PC-3 (cell line): ENCODE measurements around the gene BPIFB2. TPM values are rescaled to one million over a fixed set of nuclear protein-coding genes. Genes with fewer than 3 reads are reported as not detected.

Experiments used
- ATAC-seq: fragments of 200-7000 bp; cut with Tn5 transposase; 2 replicates; pipeline ENCODE4 v1.9.1; 2020; ENCODE audit warnings: mild to moderate bottlenecking, moderate library complexity
- BruUV-seq: library from RNA; stranded (reverse); fragments of 400-500 nt; replicated peaks from 2 replicates; lab custom pipeline; 2021; lab: Mats Ljungman, UMichigan
- CTCF ChIA-PET: fragments of 300-600 bp; sonication (Branson Sonifier 250); formaldehyde crosslinking; loops from one replicate; lab custom pipeline; 2022; ENCODE audit warnings: antibody characterized with exemption; lab: Charles Lee
- POLR2A ChIA-PET: fragments of 300-600 bp; sonication (Branson Sonifier 250); formaldehyde crosslinking; loops from one replicate; lab custom pipeline; 2022; ENCODE audit warnings: antibody characterized with exemption; ENCODE audit not compliant: unreplicated experiment; lab: Charles Lee
- DNase-seq: peaks from one replicate; pipeline ENCODE4 v3.0.0-alpha.2; 2015
- H2AFZ ChIP-seq: fragments of 300-600 bp; sonication (generic); 2 replicates; pipeline ENCODE4 v1.6.0; 2016; ENCODE audit warnings: antibody characterized with exemption, low read length
- H3F3A ChIP-seq: fragments of 300-600 bp; sonication (generic); one replicate; pipeline ENCODE4 v1.6.0; 2017; ENCODE audit warnings: antibody characterized with exemption, low read length, control low read depth, mild to moderate bottlenecking; ENCODE audit not compliant: unreplicated experiment
- H3K27ac ChIP-seq: fragments of 300-600 bp; sonication (generic); 2 replicates; pipeline ENCODE4 v1.5.1; 2016; ENCODE audit warnings: mild to moderate bottlenecking, low read length
- H3K27me3 ChIP-seq: fragments of 300-600 bp; sonication (generic); 2 replicates; pipeline ENCODE4 v1.6.1; 2016; ENCODE audit warnings: low read length, mixed read lengths
- H3K36me3 ChIP-seq: fragments of 300-600 bp; sonication (generic); 2 replicates; pipeline ENCODE4 v1.6.1; 2016; ENCODE audit warnings: low read depth, mixed run types, low read length, mixed read lengths
- H3K4me1 ChIP-seq: fragments of 300-600 bp; sonication (generic); 2 replicates; pipeline ENCODE4 v1.5.1; 2016; ENCODE audit warnings: low read length; ENCODE audit not compliant: insufficient read depth
- H3K4me2 ChIP-seq: fragments of 300-600 bp; sonication (generic); 2 replicates; pipeline ENCODE4 v1.6.0; 2016; ENCODE audit warnings: low read length
- H3K4me3 ChIP-seq: fragments of 300-600 bp; sonication (generic); 2 replicates; pipeline ENCODE4 v1.5.1; 2016; ENCODE audit warnings: mild to moderate bottlenecking, low read length, mixed read lengths
- H3K79me2 ChIP-seq: fragments of 300-600 bp; sonication (generic); 2 replicates; pipeline ENCODE4 v1.6.1; 2017; ENCODE audit warnings: low read length, mixed read lengths
- H3K9ac ChIP-seq: fragments of 300-600 bp; sonication (generic); 2 replicates; pipeline ENCODE4 v1.6.0; 2016; ENCODE audit warnings: mild to moderate bottlenecking, low read length
- H3K9me2 ChIP-seq: fragments of 300-600 bp; sonication (generic); replicated peaks from 2 replicates; pipeline ENCODE4 v1.6.1; 2016; ENCODE audit warnings: mixed run types, low read length, mixed read lengths
- H3K9me3 ChIP-seq: fragments of 300-600 bp; sonication (generic); 2 replicates; pipeline ENCODE4 v1.6.1; 2016; ENCODE audit warnings: low read length, mixed read lengths
- H4K20me1 ChIP-seq: fragments of 300-600 bp; sonication (generic); 2 replicates; pipeline ENCODE4 v1.6.1; 2016; ENCODE audit warnings: low read length, mixed read lengths
- EZH2 ChIP-seq: fragments of 300-600 bp; sonication (generic); IDR thresholded peaks from one replicate; pipeline ENCODE4 v1.6.1; 2017; ENCODE audit warnings: antibody characterized with exemption, mild to moderate bottlenecking, low read length; ENCODE audit not compliant: unreplicated experiment
- EZH2phosphoT487 ChIP-seq: fragments of 300-600 bp; sonication (generic); IDR thresholded peaks from 2 replicates; pipeline ENCODE4 v1.6.1; 2018; ENCODE audit warnings: mild to moderate bottlenecking, antibody characterized with exemption, low read length, borderline replicate concordance
- intact Hi-C: fragments of 100-400 bp; cut with micrococcal nuclease; formaldehyde crosslinking; loops from 2 replicates; pipeline ENCODE4 v1.9.0; 2023
- total RNA-seq: library from RNA; depleted of rRNA; stranded (reverse); fragments of >200 nt; gene quantifications from 2 replicates; pipeline ENCODE4 v1.2.3, GENCODE V29; 2014
- TF ChIP-seq, protein P1 (sequence below): fragments of 300-600 bp; sonication (generic); conservative IDR thresholded peaks from 2 replicates; pipeline ENCODE4 v1.5.1; 2017; ENCODE audit warnings: antibody characterized with exemption, low read depth, mild to moderate bottlenecking, low read length

The BPIFB2 gene
- total RNA-seq, 1 experiment from 2014 or later, result not detected

DNA sequence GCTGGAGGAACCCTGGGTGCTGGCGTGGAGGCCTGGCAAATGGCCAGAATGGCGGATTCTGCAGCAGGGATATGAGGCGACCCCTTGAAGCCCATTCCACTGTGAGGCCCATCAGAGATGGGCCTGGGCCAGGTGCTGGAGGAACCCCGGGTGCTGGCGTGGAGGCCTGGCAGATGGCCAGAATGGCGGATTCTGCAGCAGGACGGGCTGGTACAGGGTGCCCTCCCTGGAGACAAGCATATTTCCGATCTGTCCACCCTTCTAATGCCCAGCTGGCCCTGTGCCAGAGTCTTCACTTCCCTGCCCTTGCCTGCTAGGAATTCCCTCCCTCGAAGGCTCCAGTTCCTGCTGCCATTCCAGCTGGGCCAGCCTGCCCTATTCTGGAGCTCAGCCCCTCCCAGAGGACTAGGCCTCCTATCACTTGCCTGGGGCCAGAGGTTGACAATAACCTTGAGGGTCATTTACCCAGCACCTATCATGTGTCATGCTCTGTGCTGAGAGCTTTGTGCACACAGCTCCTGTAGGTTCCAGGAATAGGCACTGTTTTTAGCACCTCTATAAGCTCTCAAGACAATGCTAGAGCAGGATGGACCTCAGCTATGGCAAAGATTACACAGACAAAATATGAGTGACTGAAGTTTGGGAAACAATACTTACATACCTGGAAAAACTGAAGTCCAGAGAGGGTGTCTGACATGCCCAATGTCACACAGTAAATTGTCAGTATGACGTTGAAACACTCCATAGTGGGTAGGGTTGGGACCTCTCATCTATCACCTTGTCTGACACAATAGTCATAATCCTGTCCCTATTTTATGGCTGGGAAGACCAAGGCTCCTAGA is 24.7 kb upstream of the BPIFB2 start:
- no peaks in the 10 kb centered on the region for H3K79me2 ChIP-seq
- H2AFZ ChIP-seq, result no peak overlapping the region
- intact Hi-C loops, result no loop called here
- H3K4me1 ChIP-seq, result no peaks in the 10 kb centered on the region
- no peak overlapping the region for H3K27ac ChIP-seq
- DNase-seq (no peak), ATAC-seq (no peak)
- no peak overlapping the region for H3K4me3 ChIP-seq
- no peaks in the 10 kb centered on the region for H3F3A ChIP-seq
- no TSS peak for BruUV-seq
- no peaks in the 10 kb centered on the region for H3K36me3 ChIP-seq
- H4K20me1 ChIP-seq, result no peaks in the 10 kb centered on the region
- H3K4me2 ChIP-seq, result no peak overlapping the region
- H3K9me2 ChIP-seq, result no peaks in the 10 kb centered on the region
- CTCF ChIA-PET, result no interaction called here
- no peaks in the 10 kb centered on the region for H3K9me3 ChIP-seq
- H3K9ac ChIP-seq, result no peak overlapping the region
- POLR2A ChIA-PET, result no interaction called here
- no peak for TF ChIP-seq EZH2phosphoT487
- TF ChIP-seq, protein P1, sequence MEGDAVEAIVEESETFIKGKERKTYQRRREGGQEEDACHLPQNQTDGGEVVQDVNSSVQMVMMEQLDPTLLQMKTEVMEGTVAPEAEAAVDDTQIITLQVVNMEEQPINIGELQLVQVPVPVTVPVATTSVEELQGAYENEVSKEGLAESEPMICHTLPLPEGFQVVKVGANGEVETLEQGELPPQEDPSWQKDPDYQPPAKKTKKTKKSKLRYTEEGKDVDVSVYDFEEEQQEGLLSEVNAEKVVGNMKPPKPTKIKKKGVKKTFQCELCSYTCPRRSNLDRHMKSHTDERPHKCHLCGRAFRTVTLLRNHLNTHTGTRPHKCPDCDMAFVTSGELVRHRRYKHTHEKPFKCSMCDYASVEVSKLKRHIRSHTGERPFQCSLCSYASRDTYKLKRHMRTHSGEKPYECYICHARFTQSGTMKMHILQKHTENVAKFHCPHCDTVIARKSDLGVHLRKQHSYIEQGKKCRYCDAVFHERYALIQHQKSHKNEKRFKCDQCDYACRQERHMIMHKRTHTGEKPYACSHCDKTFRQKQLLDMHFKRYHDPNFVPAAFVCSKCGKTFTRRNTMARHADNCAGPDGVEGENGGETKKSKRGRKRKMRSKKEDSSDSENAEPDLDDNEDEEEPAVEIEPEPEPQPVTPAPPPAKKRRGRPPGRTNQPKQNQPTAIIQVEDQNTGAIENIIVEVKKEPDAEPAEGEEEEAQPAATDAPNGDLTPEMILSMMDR, result no peak
- TF ChIP-seq EZH2, result no peak
- peaks cover 30% of the 10 kb centered on the region for H3K27me3 ChIP-seq

GRCh38 chr20:32983459-32984112 is 23.9 kb upstream of the BPIFB2 start:
- Histone ChIP-seq H3K27me3 (peaks cover 24% of the 10 kb centered on the region), H3K9me2 (no peaks in the 10 kb centered on the region), H3K4me3 (no peak overlapping the region), H3K9ac (no peak overlapping the region), H3K36me3 (no peaks in the 10 kb centered on the region), H2AFZ (no peak overlapping the region), H3K4me2 (no peak overlapping the region), H3F3A (no peaks in the 10 kb centered on the region), H3K4me1 (no peaks in the 10 kb centered on the region), H4K20me1 (no peaks in the 10 kb centered on the region), H3K79me2 (no peaks in the 10 kb centered on the region), H3K9me3 (no peaks in the 10 kb centered on the region), H3K27ac (no peak overlapping the region)
- TF ChIP-seq, protein P1, result no peak
- ChIA-PET POLR2A (no interaction called here), CTCF (no interaction called here)
- ATAC-seq (no peak), DNase-seq (no peak)
- BruUV-seq, result no TSS peak
- intact Hi-C loops, result no loop called here

GRCh38 chr20:32984196-32984595 is 23.3 kb upstream of the BPIFB2 start:
- CTCF ChIA-PET, result no interaction called here
- POLR2A ChIA-PET, result no interaction called here
- no TSS peak for BruUV-seq

More at GRCh38 chr20:32984196-32984595, 23.3 kb upstream of the BPIFB2 start:
- no peaks in the 10 kb centered on the region for H3K9me3 ChIP-seq
- H3K27me3 ChIP-seq, result peaks cover 17% of the 10 kb centered on the region
- no peak overlapping the region for H3K4me3 ChIP-seq
- no peaks in the 10 kb centered on the region for H3F3A ChIP-seq
- no peak for DNase-seq
- H3K27ac ChIP-seq, result no peak overlapping the region
- no peak overlapping the region for H2AFZ ChIP-seq
- H4K20me1 ChIP-seq, result no peaks in the 10 kb centered on the region
- H3K79me2 ChIP-seq, result no peaks in the 10 kb centered on the region
- no peaks in the 10 kb centered on the region for H3K9me2 ChIP-seq
- H3K9ac ChIP-seq, result no peak overlapping the region
- TF ChIP-seq EZH2phosphoT487 (no peak), EZH2 (no peak)
- TF ChIP-seq, protein P1, result no peak
- intact Hi-C loops, result no loop called here
- no peaks in the 10 kb centered on the region for H3K4me1 ChIP-seq
- no peak for ATAC-seq
- H3K4me2 ChIP-seq, result no peak overlapping the region
- H3K36me3 ChIP-seq, result no peaks in the 10 kb centered on the region
